Gastroesophageal sphincter (tissue), 3 donors: ENCODE measurements around the gene ANAPC5.
"Not testable (repeated sequence)": the region's sequence is repeated elsewhere in the genome, so short reads cannot be mapped to it uniquely, and the experiment has no call there.

Source experiments
- EP300 ChIP-seq: sonication (generic); formaldehyde crosslinking; IDR thresholded peaks from one replicate; pipeline ENCODE4 v1.6.1; 2017; ENCODE audit warnings: antibody characterized with exemption, mild to moderate bottlenecking
- POLR2A ChIP-seq, 2 donors: fragments of 450-650 bp; IDR thresholded peaks; one replicate each; pipeline ENCODE4 v1.6.1; 2017; ENCODE audit warnings: antibody characterized with exemption in 2 of 2, mild to moderate bottlenecking in 2 of 2, moderate library complexity in 1 of 2
- POLR2AphosphoS5 ChIP-seq: sonication (generic); formaldehyde crosslinking; IDR thresholded peaks from one replicate; pipeline ENCODE4 v1.6.1; 2017; ENCODE audit warnings: antibody characterized with exemption
- TF ChIP-seq, protein P1 (sequence below), 4 experiments: fragments of 200-600 bp in 2 of 4; fragments of 450-650 bp in 2 of 4; sonication (generic) in 1 of 4; IDR thresholded peaks; one replicate each; pipeline ENCODE4 v1.5.1; 2017 to 2019; ENCODE audit warnings: antibody characterized with exemption in 4 of 4, mild to moderate bottlenecking in 2 of 4, moderate library complexity in 2 of 4

DNA sequence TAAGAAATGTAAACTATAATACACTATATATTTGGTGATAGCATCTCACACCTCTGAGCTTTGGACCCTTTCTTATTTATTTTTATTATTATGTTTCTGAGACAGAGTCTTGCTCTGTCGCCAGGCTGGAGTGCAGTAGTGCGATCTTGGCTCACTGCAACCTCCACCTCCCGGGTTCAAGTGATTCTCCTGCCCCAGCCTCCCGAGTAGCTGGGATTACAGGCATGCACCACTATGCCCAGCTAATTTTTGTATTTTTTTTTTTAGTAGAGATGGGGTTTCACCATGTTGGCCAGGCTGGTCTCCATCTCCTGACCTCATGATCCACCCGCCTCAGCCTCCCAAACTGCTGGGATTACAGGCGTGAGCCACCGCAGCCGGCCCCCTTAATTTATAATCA, 44.8 kb downstream of the ANAPC5 start:
- TF ChIP-seq EP300; POLR2A (IDR thresholded peaks at IDR 0.05); POLR2AphosphoS5: not testable (repeated sequence)
- TF ChIP-seq, protein P1, sequence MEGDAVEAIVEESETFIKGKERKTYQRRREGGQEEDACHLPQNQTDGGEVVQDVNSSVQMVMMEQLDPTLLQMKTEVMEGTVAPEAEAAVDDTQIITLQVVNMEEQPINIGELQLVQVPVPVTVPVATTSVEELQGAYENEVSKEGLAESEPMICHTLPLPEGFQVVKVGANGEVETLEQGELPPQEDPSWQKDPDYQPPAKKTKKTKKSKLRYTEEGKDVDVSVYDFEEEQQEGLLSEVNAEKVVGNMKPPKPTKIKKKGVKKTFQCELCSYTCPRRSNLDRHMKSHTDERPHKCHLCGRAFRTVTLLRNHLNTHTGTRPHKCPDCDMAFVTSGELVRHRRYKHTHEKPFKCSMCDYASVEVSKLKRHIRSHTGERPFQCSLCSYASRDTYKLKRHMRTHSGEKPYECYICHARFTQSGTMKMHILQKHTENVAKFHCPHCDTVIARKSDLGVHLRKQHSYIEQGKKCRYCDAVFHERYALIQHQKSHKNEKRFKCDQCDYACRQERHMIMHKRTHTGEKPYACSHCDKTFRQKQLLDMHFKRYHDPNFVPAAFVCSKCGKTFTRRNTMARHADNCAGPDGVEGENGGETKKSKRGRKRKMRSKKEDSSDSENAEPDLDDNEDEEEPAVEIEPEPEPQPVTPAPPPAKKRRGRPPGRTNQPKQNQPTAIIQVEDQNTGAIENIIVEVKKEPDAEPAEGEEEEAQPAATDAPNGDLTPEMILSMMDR (IDR thresholded peaks at IDR 0.05) = not testable (repeated sequence)
